H7 (cell line): ENCODE measurements around the gene SLIT1. TPM values are rescaled to one million over a fixed set of nuclear protein-coding genes. Genes with fewer than 3 reads are reported as not detected.
"Not testable (repeated sequence)": the region's sequence is repeated elsewhere in the genome, so short reads cannot be mapped to it uniquely, and the experiment has no call there.

Experiments
- DNase-seq: peaks from one replicate; pipeline ENCODE4 v3.0.0; 2012
- H3K27me3 ChIP-seq: 2 replicates; pipeline ENCODE4 v1.6.0; 2011; ENCODE audit warnings: mild to moderate bottlenecking, low read length; ENCODE audit not compliant: control insufficient read depth, insufficient read depth
- H3K36me3 ChIP-seq: replicated peaks from 2 replicates; pipeline ENCODE4 v1.5.1; 2011; ENCODE audit warnings: low read length; ENCODE audit not compliant: control insufficient read depth, insufficient read depth
- H3K4me3 ChIP-seq: 2 replicates; pipeline ENCODE4 v1.5.1; 2011; ENCODE audit warnings: low read depth, mild to moderate bottlenecking, control low read depth, low read length, moderate library complexity; ENCODE audit not compliant: insufficient read depth
- total RNA-seq: library from RNA; depleted of rRNA; stranded (reverse); fragments of >200 nt; shearing (Covaris generic); gene quantifications from 2 replicates; pipeline ENCODE4 v1.2.3, GENCODE V29; 2014

Gene SLIT1
- total RNA-seq, 1 experiment from 2014 or later: 0.28 TPM

- H3K4me3 ChIP-seq: no peak overlapping the region
- no peaks in the 10 kb centered on the region for H3K27me3 ChIP-seq
- no peaks in the 10 kb centered on the region for H3K36me3 ChIP-seq
- DNase-seq: peak; percentile 67
Observed at GRCh38 chr10:97090035-97090434, 95.7 kb downstream of the SLIT1 start.

- H3K27me3 ChIP-seq: no peaks in the 10 kb centered on the region
Observed at GRCh38 chr10:97089209-97089870, 96.4 kb downstream of the SLIT1 start.

GRCh38 chr10:97087296-97087695, 98.5 kb downstream of the SLIT1 start:
- Histone ChIP-seq H3K36me3 (no peaks in the 10 kb centered on the region), H3K4me3 (no peak overlapping the region), H3K27me3 (no peaks in the 10 kb centered on the region)
- DNase-seq: peak; percentile 33

More at GRCh38 chr10:97089209-97089870, 96.4 kb downstream of the SLIT1 start:
- no peak overlapping the region for H3K4me3 ChIP-seq
- H3K36me3 ChIP-seq: no peaks in the 10 kb centered on the region
- peak; percentile 69 for DNase-seq

- DNase-seq: no peak
- H3K36me3 ChIP-seq: no peaks in the 10 kb centered on the region
- no peak overlapping the region for H3K4me3 ChIP-seq
- H3K27me3 ChIP-seq: no peaks in the 10 kb centered on the region
Observed at GRCh38 chr10:97086530-97086929, 99.2 kb downstream of the SLIT1 start.

GRCh38 chr10:97083228-97083829, 102.4 kb downstream of the SLIT1 start:
- Histone ChIP-seq H3K4me3 (no peak overlapping the region), H3K27me3 (no peaks in the 10 kb centered on the region), H3K36me3 (no peaks in the 10 kb centered on the region)
- no peak for DNase-seq

- H3K36me3 ChIP-seq, DNase-seq, H3K4me3 ChIP-seq, H3K27me3 ChIP-seq: not testable (repeated sequence)
Observed at GRCh38 chr10:97082575-97082974, 103.2 kb downstream of the SLIT1 start.

- no peaks in the 10 kb centered on the region for H3K27me3 ChIP-seq
- H3K36me3 ChIP-seq: no peaks in the 10 kb centered on the region
- no peak overlapping the region for H3K4me3 ChIP-seq
- peak; percentile 90 for DNase-seq
Observed at GRCh38 chr10:97081621-97082235, 104.0 kb downstream of the SLIT1 start.

GRCh38 chr10:97080051-97080776, 105.5 kb downstream of the SLIT1 start:
- H3K4me3 ChIP-seq: no peak overlapping the region
- no peak for DNase-seq
- H3K27me3 ChIP-seq: no peaks in the 10 kb centered on the region
- H3K36me3 ChIP-seq: no peaks in the 10 kb centered on the region

- no peaks in the 10 kb centered on the region for H3K27me3 ChIP-seq
- no peaks in the 10 kb centered on the region for H3K36me3 ChIP-seq
- H3K4me3 ChIP-seq: no peak overlapping the region
- DNase-seq: no peak
Observed at GRCh38 chr10:97079448-97079847, 106.3 kb downstream of the SLIT1 start.

- no peaks in the 10 kb centered on the region for H3K36me3 ChIP-seq
- H3K27me3 ChIP-seq: no peaks in the 10 kb centered on the region
- DNase-seq: no peak
- H3K4me3 ChIP-seq: no peak overlapping the region
Observed at GRCh38 chr10:97078938-97079445, 106.8 kb downstream of the SLIT1 start.

GRCh38 chr10:97078261-97078937, 107.4 kb downstream of the SLIT1 start:
- no peak for DNase-seq
- Histone ChIP-seq H3K27me3 (no peaks in the 10 kb centered on the region), H3K36me3 (no peaks in the 10 kb centered on the region), H3K4me3 (no peak overlapping the region)

GRCh38 chr10:97076781-97077180, 109.0 kb downstream of the SLIT1 start:
- Histone ChIP-seq H3K36me3 (no peaks in the 10 kb centered on the region), H3K27me3 (no peaks in the 10 kb centered on the region), H3K4me3 (no peak overlapping the region)
- DNase-seq: no peak

GRCh38 chr10:97075961-97076525, 109.7 kb downstream of the SLIT1 start:
- Histone ChIP-seq H3K27me3 (no peaks in the 10 kb centered on the region), H3K36me3 (no peaks in the 10 kb centered on the region), H3K4me3 (no peak overlapping the region)
- DNase-seq: peak; percentile 43

GRCh38 chr10:97075421-97075820, 110.3 kb downstream of the SLIT1 start:
- Histone ChIP-seq H3K27me3 (no peaks in the 10 kb centered on the region), H3K36me3 (no peaks in the 10 kb centered on the region), H3K4me3 (no peak overlapping the region)
- no peak for DNase-seq
